ENCODE results near the gene TACSTD2.
"Not testable (repeated sequence)": the region's sequence is repeated elsewhere in the genome, so short reads cannot be mapped to it uniquely, and the experiment has no call there.

Gene TACSTD2

GRCh38 chr1:58576727-58577653 is at the start of gene TACSTD2:
Gene TACSTD2, minus strand, starts transcription at chr1:58577252. Its CDS starts 96 bp downstream, at chr1:58577156.
- Mint-ChIP-seq H3K4me3 (peak within 1 kb of the TSS; percentile 80 to 91), H3K27me3 (peaks cover 77% of the 10 kb centered on the region), H3K4me1 (peaks cover 47% of the 10 kb centered on the region), H3K27ac (peak within 1 kb of the TSS in 1 of 2 donors; percentile 19), H3K9me3 (no peaks in the 10 kb centered on the region)
- no peak for DNase-seq
- no peak for ATAC-seq

GRCh38 chr1:58626293-58626692 is 49.2 kb upstream of the TACSTD2 start:
- DNase-seq: no peak
- no peak overlapping the region for H3K27ac Mint-ChIP-seq
- no peak for ATAC-seq
- H3K27me3 Mint-ChIP-seq: peaks cover 9% of the 10 kb centered on the region
- no peaks in the 10 kb centered on the region for H3K4me1 Mint-ChIP-seq
- H3K4me3 Mint-ChIP-seq: no peak overlapping the region
- peaks cover 2 to 4% of the 10 kb centered on the region in 2 donors for H3K9me3 Mint-ChIP-seq

- ATAC-seq, H3K4me1 Mint-ChIP-seq, H3K4me3 Mint-ChIP-seq, H3K9me3 Mint-ChIP-seq, DNase-seq, H3K27ac Mint-ChIP-seq: not testable (repeated sequence)
- H3K27me3 Mint-ChIP-seq: peaks cover 17% of the 10 kb centered on the region
These were observed 46.2 kb upstream of the TACSTD2 start for GRCh38 chr1:58623259-58623658.

GRCh38 chr1:58622571-58622970 is 45.5 kb upstream of the TACSTD2 start:
- DNase-seq: no peak
- ATAC-seq: no peak
- Mint-ChIP-seq H3K4me3 (no peak overlapping the region), H3K27me3 (peaks cover 22% of the 10 kb centered on the region), H3K4me1 (peaks cover 6% of the 10 kb centered on the region), H3K27ac (no peak overlapping the region), H3K9me3 (no peaks in the 10 kb centered on the region)

- no peak overlapping the region for H3K4me3 Mint-ChIP-seq
- H3K9me3 Mint-ChIP-seq: no peaks in the 10 kb centered on the region
- H3K27me3 Mint-ChIP-seq: peaks cover 31% of the 10 kb centered on the region
- no peak for ATAC-seq
- no peak overlapping the region for H3K27ac Mint-ChIP-seq
- H3K4me1 Mint-ChIP-seq: peaks cover 6% of the 10 kb centered on the region
- DNase-seq: no peak
These were observed 44.3 kb upstream of the TACSTD2 start for GRCh38 chr1:58621391-58621790.

GRCh38 chr1:58620926-58621325 is 43.9 kb upstream of the TACSTD2 start:
- no peak overlapping the region for H3K27ac Mint-ChIP-seq
- no peaks in the 10 kb centered on the region for H3K9me3 Mint-ChIP-seq

GRCh38 chr1:58620259-58620658 is 43.2 kb upstream of the TACSTD2 start:
- H3K9me3 Mint-ChIP-seq: no peaks in the 10 kb centered on the region
- ATAC-seq (no peak), DNase-seq (no peak)
- H3K4me1 Mint-ChIP-seq: peaks cover 6% of the 10 kb centered on the region
- peaks cover 28% of the 10 kb centered on the region for H3K27me3 Mint-ChIP-seq
- no peak overlapping the region for H3K4me3 Mint-ChIP-seq
- no peak overlapping the region for H3K27ac Mint-ChIP-seq

More at GRCh38 chr1:58620926-58621325, 43.9 kb upstream of the TACSTD2 start:
- Mint-ChIP-seq H3K4me3 (no peak overlapping the region), H3K27me3 (peaks cover 34% of the 10 kb centered on the region), H3K4me1 (peaks cover 6% of the 10 kb centered on the region)
- DNase-seq: no peak
- ATAC-seq: no peak

GRCh38 chr1:58619286-58620054 is 42.4 kb upstream of the TACSTD2 start:
- no peak overlapping the region for H3K27ac Mint-ChIP-seq

GRCh38 chr1:58618303-58618702 is 41.3 kb upstream of the TACSTD2 start:
- ATAC-seq (no peak), DNase-seq (no peak)
- Mint-ChIP-seq H3K4me1 (peaks cover 6% of the 10 kb centered on the region), H3K27me3 (peaks cover 28% of the 10 kb centered on the region), H3K27ac (no peak overlapping the region), H3K9me3 (no peaks in the 10 kb centered on the region), H3K4me3 (no peak overlapping the region)

More at GRCh38 chr1:58619286-58620054, 42.4 kb upstream of the TACSTD2 start:
- peaks cover 28% of the 10 kb centered on the region for H3K27me3 Mint-ChIP-seq
- DNase-seq (no peak), ATAC-seq (no peak)
- no peak overlapping the region for H3K4me3 Mint-ChIP-seq
- no peaks in the 10 kb centered on the region for H3K9me3 Mint-ChIP-seq
- H3K4me1 Mint-ChIP-seq: peaks cover 6% of the 10 kb centered on the region

- ATAC-seq (no peak), DNase-seq (no peak)
- Mint-ChIP-seq H3K27me3 (peaks cover 54% of the 10 kb centered on the region), H3K4me1 (no peaks in the 10 kb centered on the region), H3K4me3 (no peak overlapping the region), H3K27ac (no peak overlapping the region), H3K9me3 (peaks cover 0 to 7% of the 10 kb centered on the region in 2 donors)
These were observed 34.9 kb upstream of the TACSTD2 start for GRCh38 chr1:58611861-58612385.

GRCh38 chr1:58608945-58609344 is 31.9 kb upstream of the TACSTD2 start:
- DNase-seq: no peak
- Mint-ChIP-seq H3K4me3 (no peak overlapping the region), H3K4me1 (no peaks in the 10 kb centered on the region), H3K9me3 (peaks cover 17 to 34% of the 10 kb centered on the region in 2 donors), H3K27ac (no peak overlapping the region), H3K27me3 (peaks cover 75% of the 10 kb centered on the region)
- ATAC-seq: no peak

GRCh38 chr1:58608297-58608696 is 31.2 kb upstream of the TACSTD2 start:
- Mint-ChIP-seq H3K27ac (no peak overlapping the region), H3K27me3 (peaks cover 79% of the 10 kb centered on the region), H3K9me3 (peaks cover 19 to 37% of the 10 kb centered on the region in 2 donors), H3K4me1 (no peaks in the 10 kb centered on the region), H3K4me3 (no peak overlapping the region)
- ATAC-seq (no peak), DNase-seq (no peak)

GRCh38 chr1:58607391-58607790 is 30.3 kb upstream of the TACSTD2 start:
- ATAC-seq (no peak), DNase-seq (no peak)
- Mint-ChIP-seq H3K4me1 (no peaks in the 10 kb centered on the region), H3K4me3 (no peak overlapping the region), H3K27ac (no peak overlapping the region), H3K27me3 (peaks cover 86% of the 10 kb centered on the region), H3K9me3 (peaks cover 23 to 36% of the 10 kb centered on the region in 2 donors)

- not testable (repeated sequence) for DNase-seq, H3K4me3 Mint-ChIP-seq, ATAC-seq, H3K4me1 Mint-ChIP-seq, H3K27ac Mint-ChIP-seq
- Mint-ChIP-seq H3K27me3 (peaks cover 90% of the 10 kb centered on the region), H3K9me3 (peaks cover 23 to 48% of the 10 kb centered on the region in 2 donors)
These were observed 24.9 kb upstream of the TACSTD2 start for GRCh38 chr1:58601921-58602320.

- ATAC-seq: no peak
- Mint-ChIP-seq H3K4me1 (peaks cover 8% of the 10 kb centered on the region), H3K27me3 (peaks cover 69% of the 10 kb centered on the region), H3K9me3 (peaks cover 4 to 18% of the 10 kb centered on the region in 2 donors), H3K27ac (no peak overlapping the region), H3K4me3 (no peak overlapping the region)
- DNase-seq: no peak
These were observed 20.9 kb upstream of the TACSTD2 start for GRCh38 chr1:58597996-58598395.
